Measurements from ENCODE around the gene DNM2.

DNA sequence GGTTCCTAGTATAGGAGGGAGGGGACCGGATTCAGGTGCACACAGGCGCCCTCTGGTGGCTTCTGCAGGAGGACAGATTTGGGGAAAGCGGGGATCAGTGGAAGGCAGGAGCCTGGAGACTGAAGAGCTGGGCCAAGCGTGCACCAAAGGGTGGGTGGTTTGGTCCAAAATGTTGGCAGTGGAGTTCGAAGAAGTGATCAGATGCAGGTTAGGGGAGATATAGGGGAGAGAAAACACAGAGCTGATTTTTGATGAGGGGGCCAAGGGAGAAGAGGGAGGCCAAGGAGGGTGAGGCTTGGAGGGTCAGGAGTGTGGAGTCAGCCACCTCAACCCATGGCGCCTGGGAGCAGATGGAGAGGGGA, 146.6 kb downstream of the DNM2 start:
- TF ChIP-seq POLR2AphosphoS5 (IDR thresholded peaks at IDR 0.05) (peak in 1 of 2 donors; percentile 58), POLR2A (IDR thresholded peaks at IDR 0.05; ENCODE audit: low read depth) (no peak), EP300 (IDR thresholded peaks at IDR 0.05) (no peak)
- TF ChIP-seq, protein P1, sequence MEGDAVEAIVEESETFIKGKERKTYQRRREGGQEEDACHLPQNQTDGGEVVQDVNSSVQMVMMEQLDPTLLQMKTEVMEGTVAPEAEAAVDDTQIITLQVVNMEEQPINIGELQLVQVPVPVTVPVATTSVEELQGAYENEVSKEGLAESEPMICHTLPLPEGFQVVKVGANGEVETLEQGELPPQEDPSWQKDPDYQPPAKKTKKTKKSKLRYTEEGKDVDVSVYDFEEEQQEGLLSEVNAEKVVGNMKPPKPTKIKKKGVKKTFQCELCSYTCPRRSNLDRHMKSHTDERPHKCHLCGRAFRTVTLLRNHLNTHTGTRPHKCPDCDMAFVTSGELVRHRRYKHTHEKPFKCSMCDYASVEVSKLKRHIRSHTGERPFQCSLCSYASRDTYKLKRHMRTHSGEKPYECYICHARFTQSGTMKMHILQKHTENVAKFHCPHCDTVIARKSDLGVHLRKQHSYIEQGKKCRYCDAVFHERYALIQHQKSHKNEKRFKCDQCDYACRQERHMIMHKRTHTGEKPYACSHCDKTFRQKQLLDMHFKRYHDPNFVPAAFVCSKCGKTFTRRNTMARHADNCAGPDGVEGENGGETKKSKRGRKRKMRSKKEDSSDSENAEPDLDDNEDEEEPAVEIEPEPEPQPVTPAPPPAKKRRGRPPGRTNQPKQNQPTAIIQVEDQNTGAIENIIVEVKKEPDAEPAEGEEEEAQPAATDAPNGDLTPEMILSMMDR (IDR thresholded peaks at IDR 0.05), result peak; percentile 76 to 90 (median 86)
